Measurements from ENCODE around the gene ZNF423.

Gene ZNF423

DNA sequence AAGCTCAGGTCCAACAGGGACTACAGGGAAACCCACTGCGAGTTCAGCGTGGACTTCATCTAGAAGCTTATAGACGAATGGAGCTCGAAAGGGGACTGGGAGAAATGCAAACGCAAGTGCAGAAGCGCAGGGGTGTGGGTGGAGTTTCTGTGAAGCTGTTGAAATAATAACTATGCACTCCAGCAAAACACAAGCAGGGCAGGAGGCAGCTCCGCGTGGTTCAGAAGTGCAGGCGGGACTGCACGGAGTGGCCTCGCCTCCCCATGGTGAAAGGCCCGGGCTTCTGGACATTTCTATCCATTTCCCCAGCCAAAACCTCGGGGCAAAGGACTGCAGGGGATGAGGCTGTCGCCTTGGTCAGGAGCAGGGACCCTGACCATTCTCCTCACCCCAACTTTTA is 74.5 kb downstream of the ZNF423 start:
- no peak overlapping the region for H3K4me3 ChIP-seq (ENCODE audit: low read depth, low read length)
- TF ChIP-seq, protein P1, sequence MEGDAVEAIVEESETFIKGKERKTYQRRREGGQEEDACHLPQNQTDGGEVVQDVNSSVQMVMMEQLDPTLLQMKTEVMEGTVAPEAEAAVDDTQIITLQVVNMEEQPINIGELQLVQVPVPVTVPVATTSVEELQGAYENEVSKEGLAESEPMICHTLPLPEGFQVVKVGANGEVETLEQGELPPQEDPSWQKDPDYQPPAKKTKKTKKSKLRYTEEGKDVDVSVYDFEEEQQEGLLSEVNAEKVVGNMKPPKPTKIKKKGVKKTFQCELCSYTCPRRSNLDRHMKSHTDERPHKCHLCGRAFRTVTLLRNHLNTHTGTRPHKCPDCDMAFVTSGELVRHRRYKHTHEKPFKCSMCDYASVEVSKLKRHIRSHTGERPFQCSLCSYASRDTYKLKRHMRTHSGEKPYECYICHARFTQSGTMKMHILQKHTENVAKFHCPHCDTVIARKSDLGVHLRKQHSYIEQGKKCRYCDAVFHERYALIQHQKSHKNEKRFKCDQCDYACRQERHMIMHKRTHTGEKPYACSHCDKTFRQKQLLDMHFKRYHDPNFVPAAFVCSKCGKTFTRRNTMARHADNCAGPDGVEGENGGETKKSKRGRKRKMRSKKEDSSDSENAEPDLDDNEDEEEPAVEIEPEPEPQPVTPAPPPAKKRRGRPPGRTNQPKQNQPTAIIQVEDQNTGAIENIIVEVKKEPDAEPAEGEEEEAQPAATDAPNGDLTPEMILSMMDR (IDR thresholded peaks at IDR 0.05; ENCODE audit: insufficient read depth, low read length, missing control alignments), result no peak
- CTCF ChIA-PET, result no interaction called here
- no peak for DNase-seq (ENCODE audit: low read depth, low spot score)
- POLR2A ChIA-PET, result no interaction called here

DNA sequence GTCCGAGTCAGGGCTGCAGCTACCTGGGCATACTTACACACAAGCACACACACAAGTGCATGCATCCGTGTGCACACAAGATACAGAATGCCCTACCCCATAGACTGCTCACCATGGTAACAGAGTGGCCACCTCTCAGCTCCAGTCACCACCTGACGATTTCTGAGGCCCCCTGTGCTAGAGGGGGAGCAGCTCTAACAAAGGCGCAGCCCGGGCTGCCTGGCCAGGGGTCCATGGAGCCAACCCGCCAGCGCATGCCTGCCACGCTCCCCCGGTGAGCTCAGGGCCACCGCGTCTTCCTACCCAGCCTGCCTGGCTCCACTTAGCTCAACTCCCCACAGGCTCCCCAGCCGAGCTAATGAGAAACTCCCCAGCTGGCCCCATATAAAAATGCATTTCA is 75.5 kb downstream of the ZNF423 start:
- POLR2A ChIA-PET, result no interaction called here
- no peak overlapping the region for H3K4me3 ChIP-seq (ENCODE audit: low read depth, low read length)
- DNase-seq (ENCODE audit: low read depth, low spot score), result no peak
- TF ChIP-seq, protein P1 (IDR thresholded peaks at IDR 0.05; ENCODE audit: insufficient read depth, low read length, missing control alignments), result no peak
- CTCF ChIA-PET, result no interaction called here

DNA sequence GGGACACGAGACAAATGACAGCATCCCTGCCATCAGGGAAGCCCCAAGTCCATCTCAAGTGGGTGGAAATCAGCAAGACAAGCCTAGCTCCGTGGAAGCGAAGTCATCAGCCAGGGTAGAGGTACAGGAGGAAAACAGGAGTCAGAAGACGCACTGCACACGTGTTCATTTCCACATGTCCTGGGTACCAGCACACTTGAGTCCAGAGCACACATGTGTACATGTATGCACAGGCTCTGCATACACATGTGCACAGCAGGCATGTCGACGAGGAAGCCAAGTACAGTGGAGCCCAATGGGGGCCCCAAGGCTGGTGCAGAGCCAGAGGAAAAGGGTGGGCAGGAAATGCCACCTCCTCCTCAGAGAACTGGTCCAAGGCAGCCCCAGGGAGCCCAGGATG is 75.9 kb downstream of the ZNF423 start:
- ChIA-PET POLR2A (no interaction called here), CTCF (no interaction called here)
- no peak for DNase-seq (ENCODE audit: low read depth, low spot score)
- H3K4me3 ChIP-seq (ENCODE audit: low read depth, low read length), result no peak overlapping the region
- TF ChIP-seq, protein P1 (IDR thresholded peaks at IDR 0.05; ENCODE audit: insufficient read depth, low read length, missing control alignments), result no peak

DNA sequence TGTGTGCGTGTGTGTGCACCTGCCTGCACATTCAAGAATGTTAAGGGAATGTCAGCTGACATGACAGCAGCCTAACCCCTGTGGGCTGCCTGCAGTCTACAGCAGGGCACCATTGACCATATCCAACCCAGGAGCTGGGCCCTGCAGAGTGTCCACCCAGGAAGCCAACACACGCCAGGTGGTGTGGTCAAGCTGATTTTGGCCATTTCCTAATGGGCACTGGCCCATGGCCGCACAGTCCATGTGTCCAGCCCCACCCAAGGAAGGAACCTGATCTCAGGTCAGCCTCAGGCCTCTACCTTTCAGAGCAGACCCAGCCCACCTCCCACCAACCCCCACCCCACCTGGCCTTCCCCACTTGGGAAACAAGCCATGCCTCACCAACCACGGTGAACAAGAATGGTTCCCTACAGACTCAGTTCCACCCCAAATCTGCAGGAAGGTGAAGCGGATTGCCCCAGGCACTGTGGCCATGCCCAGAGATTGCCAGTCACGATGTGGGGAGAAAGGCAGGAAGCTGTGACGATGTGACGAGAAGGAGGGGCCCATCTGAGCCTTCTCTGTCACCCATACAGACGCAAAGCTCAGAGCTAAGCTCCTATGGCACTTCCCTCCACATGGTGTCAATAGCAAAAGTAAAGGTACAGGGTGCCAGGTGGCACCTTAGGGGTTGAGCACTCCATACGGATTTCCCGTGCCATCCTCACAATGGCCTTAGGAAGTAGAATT is 77.5 kb downstream of the ZNF423 start:
- DNase-seq (ENCODE audit: low read depth, low spot score), result no peak
- CTCF ChIA-PET, result no interaction called here
- POLR2A ChIA-PET, result no interaction called here
- H3K4me3 ChIP-seq (ENCODE audit: low read depth, low read length), result no peak overlapping the region
- TF ChIP-seq, protein P1 (IDR thresholded peaks at IDR 0.05; ENCODE audit: insufficient read depth, low read length, missing control alignments), result no peak

DNA sequence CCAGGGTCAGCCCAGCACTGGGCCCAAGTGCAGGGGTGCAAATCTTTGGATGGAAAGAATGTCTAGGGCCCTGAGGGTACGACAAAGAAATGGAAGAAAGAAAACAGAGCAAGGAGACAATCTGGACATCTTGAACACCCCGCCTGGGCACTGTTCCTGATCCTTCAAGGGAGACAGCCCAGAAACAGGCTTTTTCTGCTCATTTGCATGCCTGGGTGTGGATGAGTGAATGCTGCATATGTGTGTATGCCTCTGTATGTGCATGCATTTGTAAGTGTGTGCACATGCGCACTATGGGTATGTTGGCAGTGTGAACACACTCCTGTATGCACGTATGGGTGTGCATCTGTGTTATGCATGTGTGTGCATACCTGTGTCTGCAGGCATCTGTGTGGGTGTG is 79.2 kb downstream of the ZNF423 start:
- CTCF ChIA-PET, result no interaction called here
- no peak for DNase-seq (ENCODE audit: low read depth, low spot score)
- POLR2A ChIA-PET, result no interaction called here

DNA sequence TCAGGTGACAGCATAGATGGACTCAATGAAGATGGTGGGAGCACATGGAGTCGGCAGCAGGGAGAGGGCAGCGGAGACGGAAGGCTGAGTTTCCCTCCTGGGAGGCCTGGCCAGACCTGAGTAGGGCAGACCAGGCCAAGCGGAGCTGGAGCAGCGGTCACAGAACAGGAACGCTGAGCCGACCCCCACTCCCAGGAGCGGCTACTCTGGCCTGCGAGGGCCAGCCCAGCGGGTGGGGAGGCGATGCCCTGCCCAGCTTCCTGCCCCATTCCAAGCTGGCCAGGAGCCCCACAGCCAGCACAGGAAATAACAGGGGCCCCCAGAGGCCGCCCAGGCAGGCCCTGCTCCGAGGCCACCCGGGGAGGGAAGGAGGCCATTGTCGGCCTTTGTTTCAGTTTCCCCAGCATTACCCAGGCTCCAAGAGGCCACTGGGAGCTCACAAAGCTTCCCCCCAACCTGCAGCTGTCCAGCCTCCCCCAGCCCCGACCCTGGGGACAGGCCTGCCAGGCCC is 79.8 kb downstream of the ZNF423 start:
- TF ChIP-seq, protein P1 (IDR thresholded peaks at IDR 0.05; ENCODE audit: insufficient read depth, low read length, missing control alignments), result no peak
- H3K4me3 ChIP-seq (ENCODE audit: low read depth, low read length), result no peak overlapping the region
- ChIA-PET POLR2A (no interaction called here), CTCF (no interaction called here)
- no peak for DNase-seq (ENCODE audit: low read depth, low spot score)

More for the DNA sequence above, 79.2 kb downstream of the ZNF423 start:
- H3K4me3 ChIP-seq (ENCODE audit: low read depth, low read length), result no peak overlapping the region
- TF ChIP-seq, protein P1 (IDR thresholded peaks at IDR 0.05; ENCODE audit: insufficient read depth, low read length, missing control alignments), result no peak

All from AG04449 (cell line).